GM12874 (cell line): ENCODE results near the gene ZFAND4.
A peak's percentile ranks its signal among the peaks of the same experiment; 100 is the strongest.

Experiments
- TF ChIP-seq, protein P1 (sequence below): IDR thresholded peaks from 2 replicates; pipeline ENCODE4 v1.5.1; 2011; ENCODE audit warnings: low read depth, mild to moderate bottlenecking, control low read depth, low read length, moderate library complexity; ENCODE audit not compliant: insufficient read depth

ZFAND4 gene

DNA sequence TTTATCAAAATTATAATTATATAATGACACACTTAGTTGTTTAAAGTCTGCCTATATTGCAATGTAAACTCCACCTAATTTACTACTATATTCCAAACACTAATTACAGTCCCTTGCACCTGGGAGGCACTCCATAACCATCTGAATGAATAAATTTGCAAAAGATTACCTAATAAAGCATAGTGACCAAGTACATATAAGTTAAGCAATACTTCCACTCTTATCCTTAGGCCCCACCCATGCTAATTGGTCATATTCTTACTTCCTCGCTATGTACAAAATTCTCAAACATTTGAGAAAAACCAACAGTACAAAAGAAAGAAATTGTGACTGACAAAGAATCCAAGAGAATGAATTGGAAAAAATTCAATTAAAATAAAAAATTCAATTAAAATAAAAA, 65.3 kb downstream of the ZFAND4 start:
- TF ChIP-seq, protein P1, sequence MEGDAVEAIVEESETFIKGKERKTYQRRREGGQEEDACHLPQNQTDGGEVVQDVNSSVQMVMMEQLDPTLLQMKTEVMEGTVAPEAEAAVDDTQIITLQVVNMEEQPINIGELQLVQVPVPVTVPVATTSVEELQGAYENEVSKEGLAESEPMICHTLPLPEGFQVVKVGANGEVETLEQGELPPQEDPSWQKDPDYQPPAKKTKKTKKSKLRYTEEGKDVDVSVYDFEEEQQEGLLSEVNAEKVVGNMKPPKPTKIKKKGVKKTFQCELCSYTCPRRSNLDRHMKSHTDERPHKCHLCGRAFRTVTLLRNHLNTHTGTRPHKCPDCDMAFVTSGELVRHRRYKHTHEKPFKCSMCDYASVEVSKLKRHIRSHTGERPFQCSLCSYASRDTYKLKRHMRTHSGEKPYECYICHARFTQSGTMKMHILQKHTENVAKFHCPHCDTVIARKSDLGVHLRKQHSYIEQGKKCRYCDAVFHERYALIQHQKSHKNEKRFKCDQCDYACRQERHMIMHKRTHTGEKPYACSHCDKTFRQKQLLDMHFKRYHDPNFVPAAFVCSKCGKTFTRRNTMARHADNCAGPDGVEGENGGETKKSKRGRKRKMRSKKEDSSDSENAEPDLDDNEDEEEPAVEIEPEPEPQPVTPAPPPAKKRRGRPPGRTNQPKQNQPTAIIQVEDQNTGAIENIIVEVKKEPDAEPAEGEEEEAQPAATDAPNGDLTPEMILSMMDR = no peak

DNA sequence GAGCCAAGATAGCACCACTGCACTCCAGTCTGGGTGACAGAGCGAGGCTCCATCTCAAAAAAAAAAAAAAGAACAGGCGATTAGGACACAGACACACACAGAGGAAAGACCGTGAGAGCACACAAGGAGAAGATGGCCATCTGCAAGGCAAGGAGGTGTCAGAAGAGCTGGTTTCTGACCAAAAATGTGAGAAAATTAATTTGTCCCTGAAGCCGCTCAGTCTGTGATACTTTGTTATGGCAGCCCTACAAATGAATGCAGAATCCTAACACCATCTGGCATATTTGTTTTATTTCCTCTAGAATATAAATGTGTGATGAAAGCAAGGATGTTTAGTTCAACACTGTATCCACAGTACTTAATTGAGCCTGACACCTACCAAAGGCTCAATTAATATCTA, 69.7 kb downstream of the ZFAND4 start:
- TF ChIP-seq, protein P1 = no peak

DNA sequence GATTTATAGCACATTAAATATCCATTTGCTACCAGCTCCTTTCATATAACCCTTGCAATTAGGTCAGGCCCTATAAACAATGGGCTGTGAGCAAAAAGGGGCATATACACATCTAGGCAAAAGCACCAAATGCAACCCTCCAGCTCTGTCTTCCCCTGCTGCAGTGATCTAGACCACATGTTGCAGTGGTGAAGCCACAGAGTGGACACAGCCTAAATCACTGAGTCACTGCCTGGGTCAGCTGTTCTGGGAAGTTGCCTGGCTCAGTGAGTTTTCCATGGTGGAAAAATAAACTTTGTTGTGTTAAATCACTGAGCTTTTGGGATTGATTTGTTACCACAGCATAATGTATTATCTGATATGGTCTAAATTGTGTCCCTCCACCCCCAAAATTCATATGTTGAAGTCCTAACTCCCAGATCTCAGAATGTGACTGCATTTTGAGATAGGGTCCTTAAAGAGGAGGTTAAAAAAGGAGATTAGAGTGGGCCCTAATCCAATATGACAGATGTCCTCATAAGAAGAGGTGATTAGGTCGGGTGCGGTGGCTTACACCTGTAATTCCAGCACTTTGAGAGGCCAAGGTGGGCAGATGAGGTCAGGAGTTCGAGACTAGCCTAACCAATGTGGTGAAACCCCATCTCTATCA, 70.4 kb downstream of the ZFAND4 start:
- TF ChIP-seq, protein P1 = no peak

DNA sequence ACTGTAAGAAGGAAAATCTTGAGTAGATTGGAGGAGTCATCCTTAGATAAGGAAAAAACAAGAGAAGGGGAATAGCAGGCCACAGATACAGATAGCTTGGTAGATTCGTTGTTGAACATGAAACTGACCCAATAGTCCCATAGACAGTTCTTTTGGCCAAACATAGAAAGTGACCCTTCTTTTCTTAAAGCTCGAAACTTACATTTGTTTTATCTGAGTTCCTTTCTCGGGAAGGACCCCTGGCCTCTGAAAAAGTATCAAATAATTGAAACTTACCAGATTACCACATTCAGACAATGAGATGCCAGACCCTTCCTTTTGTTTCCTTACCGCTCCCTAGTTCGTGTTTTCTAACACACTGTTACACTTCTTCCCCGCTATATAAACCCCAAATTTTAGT, 72.9 kb downstream of the ZFAND4 start:
- TF ChIP-seq, protein P1 = no peak

DNA sequence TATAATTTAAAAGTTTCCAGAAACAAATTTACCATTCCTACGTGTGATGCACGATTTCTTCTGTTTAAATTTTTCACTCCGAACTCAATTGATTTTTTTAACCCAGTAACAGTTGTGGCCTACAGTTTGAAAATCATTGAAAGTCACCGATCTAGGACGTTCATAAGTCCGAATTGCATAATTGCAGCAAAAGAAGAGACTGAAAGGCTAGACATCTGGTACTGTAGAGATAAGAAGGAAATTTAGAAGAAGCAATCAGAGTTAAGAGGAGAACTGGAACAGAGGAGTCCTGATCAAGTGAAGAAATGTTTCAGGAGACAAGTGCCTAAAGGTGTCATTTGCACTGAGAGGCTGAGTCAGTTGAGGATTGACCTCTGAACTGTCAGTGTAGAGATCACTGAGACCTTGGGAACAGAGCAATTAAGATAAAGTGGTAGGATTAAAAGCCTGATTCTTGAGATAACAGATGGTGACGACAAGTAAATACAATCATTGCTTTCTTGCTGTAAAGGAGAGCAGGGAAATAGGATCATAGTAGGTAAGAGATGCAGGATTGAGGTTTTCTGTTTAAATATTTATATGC, 73.5 kb downstream of the ZFAND4 start:
- TF ChIP-seq, protein P1 = no peak

DNA sequence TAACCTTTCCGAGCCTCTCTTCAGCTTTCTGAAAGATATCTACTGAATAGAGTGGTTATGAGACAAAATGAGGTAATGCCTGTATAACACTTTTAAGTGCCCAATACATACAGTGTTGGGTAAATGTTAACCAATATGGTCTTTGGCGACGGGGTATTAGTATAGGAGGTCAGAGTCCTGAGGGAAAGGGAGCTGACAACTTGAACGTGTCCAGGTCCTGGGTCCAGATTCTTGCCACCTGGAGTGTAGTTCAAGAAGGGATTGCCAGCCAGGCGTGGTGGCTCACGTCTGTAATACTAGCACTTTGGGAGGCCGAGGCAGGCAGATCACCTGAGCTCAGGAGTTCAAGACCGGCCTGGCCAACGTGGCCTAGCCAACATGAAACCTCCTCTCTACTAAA, 76.0 kb downstream of the ZFAND4 start:
- TF ChIP-seq, protein P1 = no peak

DNA sequence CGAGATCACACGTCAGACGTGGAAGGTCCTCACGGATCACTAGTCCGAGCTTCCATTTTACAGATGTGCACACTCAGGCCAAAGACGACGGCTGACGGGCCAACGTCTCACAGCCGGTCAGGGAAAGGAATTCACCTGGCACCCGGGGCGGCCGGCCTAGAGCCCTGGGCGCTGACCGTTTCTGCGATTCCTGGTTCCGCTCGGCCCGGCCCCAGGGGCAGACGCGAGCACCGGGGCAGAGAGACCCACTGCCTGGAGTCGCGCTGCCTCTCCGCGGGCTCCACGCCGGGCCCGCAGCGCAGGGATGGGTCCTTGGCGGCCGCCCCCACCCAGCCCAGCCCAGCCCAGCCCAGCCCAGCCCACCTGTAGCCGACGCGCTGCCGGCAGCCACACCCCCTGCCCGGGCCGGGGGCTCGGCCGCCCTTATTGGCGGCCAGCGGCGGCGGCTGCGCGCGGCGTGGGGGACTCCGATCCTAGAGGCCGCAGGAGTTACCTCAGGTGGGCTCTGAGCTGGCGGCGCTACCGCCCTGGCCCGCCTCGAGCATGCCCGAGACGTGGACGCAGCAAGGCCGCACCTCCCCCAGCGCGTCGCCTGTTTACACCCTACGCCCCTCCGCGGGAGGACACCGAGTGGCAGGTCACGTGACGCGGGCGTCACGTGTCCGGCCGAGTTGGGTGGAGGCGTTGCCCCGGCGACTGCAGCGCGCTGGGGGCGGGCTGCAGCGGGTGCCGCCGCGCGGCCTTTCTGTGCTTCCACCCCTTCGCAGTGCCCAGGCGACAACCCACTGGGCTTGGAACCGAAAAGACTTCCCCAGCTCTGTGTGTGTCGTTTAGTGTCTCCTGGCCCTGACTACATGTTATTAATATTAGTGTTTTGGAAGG, 78.1 kb downstream of the ZFAND4 start:
- TF ChIP-seq, protein P1 = peak; percentile 29; the same call in 1 of the 2 replicates
